ENCODE data around the gene TPM4.
"Not testable (repeated sequence)": the region's sequence is repeated elsewhere in the genome, so short reads cannot be mapped to it uniquely, and the experiment has no call there.

Gene TPM4

DNA sequence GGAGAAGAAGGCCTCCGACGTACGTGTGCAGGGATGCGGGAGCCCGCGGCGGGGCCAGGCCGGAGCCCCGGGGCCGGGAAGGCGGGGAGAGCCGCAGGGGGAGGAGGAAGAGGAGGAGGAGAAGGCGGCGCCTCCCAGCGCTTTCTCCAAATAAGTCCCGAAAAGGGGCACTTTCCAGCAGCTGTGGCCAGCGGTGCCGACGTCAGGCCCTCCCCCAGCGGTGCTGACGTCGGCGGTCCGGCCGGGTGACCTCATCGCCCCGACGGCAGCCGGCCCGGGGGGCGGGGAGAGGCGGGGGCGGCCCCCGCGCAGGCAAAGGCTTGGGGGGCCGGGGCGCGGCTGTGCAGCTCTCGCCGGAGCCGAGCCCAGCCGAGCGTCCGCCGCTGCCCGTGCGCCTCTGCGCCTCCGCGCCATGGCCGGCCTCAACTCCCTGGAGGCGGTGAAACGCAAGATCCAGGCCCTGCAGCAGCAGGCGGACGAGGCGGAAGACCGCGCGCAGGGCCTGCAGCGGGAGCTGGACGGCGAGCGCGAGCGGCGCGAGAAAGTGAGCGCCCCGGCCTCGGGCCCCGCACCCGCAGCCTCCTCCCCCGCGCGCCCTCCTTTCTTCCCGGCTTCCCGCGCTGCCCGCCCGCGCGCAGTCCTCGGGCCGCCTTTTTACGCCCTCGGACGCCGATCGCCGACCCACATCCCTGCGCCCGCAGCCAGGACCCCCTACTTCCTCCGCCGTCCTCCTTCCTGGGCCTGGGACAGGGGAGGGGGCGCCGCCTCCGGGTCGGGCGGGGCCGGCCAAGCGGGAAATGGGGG, at the start of gene TPM4:
Gene TPM4 (plus strand): TSS at position 342 of the 804 bp plus-strand sequence. CDS start 71 bp downstream, at position 413.
- peak; percentile 65 for DNase-seq (ENCODE audit: low read depth)

DNA sequence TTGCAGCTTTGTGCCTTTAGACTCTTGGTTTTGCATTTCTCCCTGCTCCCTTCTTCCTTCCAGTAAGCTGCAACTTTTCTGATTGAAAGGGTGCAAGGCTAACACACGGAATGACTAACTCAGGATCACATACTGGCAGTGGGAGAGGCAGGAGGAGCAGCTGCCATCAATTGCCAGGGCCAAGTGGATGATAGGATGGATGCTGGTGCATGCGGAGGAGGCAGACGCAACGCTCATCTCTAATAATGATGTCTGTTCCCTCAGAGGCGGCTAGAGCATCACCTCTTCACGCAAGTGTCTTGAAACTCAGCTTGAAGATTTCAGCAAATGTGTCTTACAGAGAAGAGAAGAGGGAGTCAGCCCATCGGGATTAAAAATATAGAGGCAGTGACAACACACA, 49.5 kb upstream of the TPM4 start:
- DNase-seq (ENCODE audit: low read depth): no peak

DNA sequence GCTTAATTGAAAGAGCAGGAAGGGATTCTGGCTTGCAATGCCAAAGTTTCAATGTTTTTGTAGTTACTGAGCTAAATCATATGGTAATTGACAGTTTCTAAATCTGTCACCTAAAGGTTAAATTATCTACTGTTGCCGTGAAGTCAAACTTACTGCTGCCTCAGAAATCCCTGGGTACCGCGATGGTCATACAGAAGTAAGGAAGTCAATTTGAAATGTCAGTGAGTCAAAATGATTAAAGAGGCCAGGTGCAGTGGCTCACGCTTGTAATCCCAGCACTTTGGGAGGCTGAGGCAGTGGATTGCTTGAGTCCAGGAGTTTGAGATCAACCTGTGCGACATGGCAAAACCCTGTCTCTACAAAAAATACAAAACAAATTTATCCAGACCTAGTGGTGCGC, 48.8 kb upstream of the TPM4 start:
- no peak for DNase-seq (ENCODE audit: low read depth)

DNA sequence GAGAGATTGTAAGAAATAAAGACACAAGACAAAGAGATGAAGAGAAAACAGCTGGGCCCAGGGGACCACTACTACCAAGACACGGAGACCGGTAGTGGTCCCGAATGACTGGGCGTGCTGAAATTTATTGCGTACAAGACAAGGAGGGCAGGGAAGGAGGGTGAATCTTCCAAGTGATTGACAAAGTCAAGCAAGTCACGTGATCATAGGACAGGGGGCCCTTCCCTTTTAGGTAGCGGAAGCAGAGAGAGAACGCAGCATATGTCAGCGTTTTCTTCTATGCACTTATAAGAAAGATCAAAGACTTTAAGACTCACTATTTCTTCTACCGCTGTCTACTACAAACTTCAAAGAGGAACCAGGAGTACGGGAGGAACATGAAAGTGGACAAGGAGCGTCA, 46.1 kb upstream of the TPM4 start:
- not testable (repeated sequence) for DNase-seq (ENCODE audit: low read depth)

DNA sequence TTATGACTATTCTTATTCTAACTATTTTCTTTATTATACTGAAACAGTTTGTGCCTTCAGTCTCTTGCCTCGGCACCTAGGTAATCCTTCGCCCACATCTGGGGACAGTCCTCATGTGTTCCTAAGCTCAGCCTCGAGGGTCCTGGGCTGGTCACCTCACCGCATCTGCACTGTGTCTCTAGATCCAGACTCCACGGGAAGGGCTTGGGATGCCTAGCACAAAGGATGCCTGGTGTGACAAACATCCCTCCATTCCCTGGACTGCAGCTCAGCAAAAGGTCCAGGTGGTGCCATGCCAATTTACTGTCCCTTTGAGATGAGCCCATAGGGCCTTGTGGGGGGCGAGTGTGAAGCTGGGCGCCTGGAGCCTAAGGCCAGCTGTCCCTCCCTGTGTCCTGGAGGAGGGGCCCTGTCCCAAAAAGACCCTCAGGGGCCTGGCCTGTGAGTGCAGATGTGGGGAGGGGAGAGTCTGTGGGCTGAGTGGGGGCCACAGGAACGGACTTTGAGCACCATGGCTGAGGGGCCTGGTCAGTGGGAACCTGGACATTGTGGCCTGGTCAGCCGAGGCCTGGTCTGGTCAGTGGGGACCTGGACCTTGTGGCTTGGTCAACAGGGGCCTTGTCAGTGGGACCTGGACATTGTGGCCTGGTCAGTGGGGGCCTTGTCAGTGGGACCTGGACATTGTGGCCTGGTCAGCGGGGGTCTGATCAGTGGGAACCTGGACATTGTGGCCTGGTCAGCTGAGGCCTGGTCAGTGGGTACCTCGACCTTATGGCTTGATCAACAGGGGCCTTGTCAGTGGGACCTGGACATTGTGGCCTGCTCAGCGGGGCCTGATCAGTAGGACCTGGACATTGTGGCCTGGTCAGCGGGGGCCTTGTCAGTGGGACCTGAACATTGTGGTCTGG, 45.1 kb upstream of the TPM4 start:
- DNase-seq (ENCODE audit: low read depth): no peak

DNA sequence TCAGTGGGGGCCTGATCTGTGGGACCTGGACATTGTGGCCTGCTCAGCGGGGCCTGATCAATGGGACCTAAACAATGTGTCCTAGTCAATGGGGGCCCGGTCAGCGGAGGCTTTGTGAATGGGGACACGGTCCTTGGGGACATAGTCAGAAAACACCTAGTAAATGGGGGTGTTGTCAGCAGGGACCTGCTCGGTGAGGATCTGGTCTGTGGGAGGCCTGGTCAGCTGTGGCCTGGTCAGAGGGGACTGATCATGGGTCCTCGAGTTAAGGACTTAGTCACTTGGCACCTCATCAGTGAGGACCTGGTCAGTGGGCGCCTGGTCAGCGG, 44.5 kb upstream of the TPM4 start:
- DNase-seq (ENCODE audit: low read depth): no peak

DNA sequence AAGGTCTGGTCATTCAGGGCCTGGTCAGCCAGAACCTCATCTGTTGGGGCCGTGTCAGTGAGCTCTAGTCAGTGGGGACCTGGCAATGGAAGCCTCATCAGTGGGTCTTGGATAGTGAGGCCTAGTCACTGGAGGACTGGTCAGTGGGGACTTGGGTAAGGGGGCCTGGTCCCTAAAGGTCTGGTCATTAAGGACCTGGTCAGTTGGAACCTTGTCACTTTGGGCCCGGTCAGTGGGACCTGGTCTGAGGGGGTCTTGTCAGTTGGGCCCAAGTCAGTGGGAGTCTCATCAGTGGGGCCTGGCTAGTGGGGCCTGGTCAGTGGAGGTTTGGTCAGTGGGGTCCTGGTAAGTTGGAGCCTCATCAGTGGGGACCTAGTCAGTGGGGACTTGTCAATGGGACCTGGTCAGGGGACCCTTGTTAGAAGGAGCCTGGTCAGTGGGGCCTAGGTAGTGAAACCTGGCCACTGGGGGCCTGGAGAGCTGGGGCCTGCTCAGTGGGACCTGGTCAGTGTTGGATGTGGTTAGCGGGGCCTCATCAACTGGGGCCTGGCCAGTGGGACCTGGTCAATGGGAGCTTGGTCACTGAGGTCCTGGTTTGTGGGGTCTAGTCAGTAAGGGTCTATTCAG, 43.7 kb upstream of the TPM4 start:
- DNase-seq (ENCODE audit: low read depth): no peak

DNA sequence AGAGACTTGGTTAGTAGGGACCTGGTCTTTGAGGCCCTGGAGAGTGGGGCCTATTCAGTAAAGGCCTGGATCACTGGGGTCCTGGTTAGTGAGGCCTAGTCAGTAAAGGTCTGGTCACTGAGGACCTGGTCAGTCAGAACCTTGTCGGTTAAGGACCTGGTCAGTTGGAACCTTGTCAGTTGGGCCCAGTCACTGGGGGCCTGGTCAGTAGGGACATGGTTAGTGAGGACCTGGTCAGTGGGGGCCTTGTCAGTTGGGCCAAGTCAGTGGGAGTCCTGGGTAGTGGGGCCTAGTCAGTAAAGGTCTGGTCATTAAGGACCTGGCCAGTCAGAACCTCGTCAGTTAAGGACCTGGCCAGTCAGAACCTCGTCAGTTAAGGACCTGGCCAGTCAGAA, 43.2 kb upstream of the TPM4 start:
- DNase-seq (ENCODE audit: low read depth): no peak

DNA sequence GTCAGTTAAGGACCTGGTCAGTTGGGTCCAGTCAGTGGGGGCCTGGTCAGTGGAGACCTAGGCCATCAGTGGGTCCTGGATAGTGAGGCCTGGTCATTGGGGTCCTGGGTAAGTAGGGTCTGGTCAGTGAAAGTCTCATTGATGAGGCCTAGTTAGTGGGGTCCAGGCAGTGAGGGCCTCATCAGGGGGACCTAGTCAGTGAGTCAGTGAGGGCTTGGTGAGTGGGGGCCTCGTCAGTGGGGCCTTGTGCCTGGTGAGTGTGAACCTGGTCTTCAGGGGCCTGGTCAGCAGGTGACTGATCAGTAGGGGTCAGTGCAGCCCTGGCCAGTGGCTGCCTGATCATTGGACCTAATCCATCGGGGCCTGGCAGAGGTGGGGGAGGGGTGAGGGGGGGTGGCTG, 42.6 kb upstream of the TPM4 start:
- no peak for DNase-seq (ENCODE audit: low read depth)

DNA sequence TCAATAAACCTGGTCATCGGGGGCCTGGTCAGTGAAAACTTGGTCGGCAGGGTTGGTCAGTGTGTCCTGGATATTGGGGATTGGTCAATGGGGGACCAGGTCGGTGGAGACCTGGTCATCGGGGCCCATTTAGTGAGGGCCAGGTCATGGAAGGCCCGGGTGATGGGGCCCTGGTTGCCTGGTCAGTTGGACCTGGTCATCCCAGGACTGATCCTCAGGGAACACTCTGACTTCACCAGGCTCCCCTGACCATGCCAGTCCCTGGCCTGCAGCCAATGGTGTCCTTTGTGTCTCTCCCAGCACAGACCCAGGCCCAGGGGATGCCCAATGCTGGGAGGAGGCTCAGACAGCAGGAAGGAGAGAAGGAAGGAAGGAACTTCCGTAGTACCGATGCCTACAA, 42.1 kb upstream of the TPM4 start:
- DNase-seq (ENCODE audit: low read depth): no peak

DNA sequence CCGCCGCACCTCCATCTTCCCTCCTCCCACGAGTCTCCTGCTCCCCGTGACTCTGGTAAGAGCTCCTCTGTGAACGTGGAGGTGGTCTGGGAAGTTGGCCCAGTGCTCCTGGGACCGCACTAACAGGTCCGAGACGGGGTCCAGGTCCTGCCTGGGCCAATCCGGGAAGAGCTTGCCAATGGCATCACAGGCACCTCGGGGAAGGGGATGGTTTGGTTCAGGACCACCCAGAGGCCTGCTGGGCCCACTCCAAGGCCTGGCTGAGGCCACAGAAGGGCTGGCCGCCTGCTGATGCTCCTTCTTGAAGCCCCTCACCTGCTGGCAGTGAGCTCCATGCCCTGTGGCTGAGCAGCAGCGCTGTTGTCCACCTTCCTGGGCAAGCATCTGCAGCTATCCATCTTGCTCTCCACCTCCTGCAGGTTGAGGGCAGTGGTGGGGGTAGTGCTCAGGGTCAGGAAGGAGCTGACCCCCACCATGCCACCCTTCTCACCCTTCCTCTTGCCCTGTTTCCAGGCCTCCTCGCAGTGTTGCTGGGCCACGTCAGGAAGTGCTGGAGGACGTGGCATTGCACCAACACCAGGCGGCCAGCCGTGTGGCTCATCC, 41.2 kb upstream of the TPM4 start:
- DNase-seq (ENCODE audit: low read depth): no peak

DNA sequence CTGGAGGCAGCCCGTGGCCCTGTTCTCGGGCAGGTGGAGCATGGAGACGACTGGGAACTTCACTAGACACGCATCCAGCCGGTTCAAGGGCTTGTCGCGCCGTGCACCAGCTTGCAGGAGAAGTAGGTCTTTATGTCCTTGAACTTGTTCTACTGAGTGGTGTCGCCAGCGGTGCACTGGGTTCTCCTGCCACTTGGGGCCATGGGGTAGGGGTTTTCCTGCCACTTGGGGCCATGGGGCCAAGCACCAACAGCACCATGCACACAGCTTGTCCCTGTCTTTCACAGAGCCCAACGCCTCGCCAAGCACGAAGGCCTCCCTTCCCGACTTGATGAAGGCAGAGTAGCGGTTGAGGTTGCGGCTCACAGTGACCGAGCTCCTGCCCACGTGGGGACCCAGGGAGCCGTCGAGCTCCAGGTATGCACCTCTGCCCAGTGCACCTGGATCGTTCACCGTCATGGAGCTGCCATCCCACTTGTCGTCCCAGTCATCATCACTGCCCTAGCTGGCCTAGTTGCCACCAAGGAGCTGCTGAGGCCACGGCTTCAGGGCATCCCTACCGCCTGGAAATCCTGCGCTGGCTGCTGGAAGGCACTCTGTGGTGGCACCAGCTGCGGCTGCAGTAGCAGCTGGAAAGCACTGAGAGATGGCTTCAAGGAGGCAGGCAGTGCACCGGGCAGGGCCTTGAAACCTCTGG, 40.5 kb upstream of the TPM4 start:
- DNase-seq (ENCODE audit: low read depth): no peak

DNA sequence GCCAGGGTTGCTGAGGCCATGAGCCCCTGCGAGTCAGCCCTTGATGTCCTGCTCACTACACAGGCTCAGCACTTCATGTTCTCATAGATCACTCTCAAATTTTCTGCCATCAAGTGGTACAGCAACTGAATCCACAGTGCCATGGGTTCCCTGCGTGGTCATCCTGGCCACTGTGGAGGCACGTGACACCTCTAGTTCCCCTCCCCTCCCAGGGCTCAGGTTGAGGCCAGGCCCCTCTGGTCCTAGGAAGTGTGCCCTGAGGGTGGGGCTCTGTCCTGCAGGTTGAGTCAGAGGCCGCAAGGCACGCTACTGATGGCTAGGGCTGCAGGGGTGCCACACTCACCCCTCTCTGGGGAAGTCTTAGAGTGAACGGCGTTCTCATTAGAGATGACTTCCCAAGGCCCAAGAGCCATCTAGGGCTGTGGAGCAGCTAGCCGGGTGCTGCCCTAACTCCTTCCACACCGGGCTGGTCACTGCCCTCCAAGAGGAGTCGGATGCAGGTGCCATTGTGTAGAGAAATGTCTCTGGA, 39.8 kb upstream of the TPM4 start:
- DNase-seq (ENCODE audit: low read depth): no peak

DNA sequence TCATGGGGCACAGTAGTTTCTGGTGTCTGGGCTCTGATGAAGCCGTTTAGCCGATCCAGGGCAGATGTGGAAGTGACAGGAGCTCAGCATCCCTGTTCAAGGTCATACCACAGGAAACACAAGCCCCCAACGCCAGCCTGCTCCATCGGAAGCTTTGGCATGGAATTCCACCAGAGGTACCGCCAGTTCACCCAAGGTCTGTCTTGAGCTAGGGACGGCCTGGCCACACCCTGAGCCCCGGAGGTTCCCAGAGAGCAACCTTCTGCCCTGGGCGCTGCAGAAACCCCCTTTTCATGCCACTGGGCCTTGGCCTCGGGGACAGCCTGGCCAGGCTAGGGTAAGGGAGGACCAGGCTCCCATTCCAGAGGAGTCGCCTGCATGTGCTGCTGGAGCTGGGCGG, 39.4 kb upstream of the TPM4 start:
- no peak for DNase-seq (ENCODE audit: low read depth)

DNA sequence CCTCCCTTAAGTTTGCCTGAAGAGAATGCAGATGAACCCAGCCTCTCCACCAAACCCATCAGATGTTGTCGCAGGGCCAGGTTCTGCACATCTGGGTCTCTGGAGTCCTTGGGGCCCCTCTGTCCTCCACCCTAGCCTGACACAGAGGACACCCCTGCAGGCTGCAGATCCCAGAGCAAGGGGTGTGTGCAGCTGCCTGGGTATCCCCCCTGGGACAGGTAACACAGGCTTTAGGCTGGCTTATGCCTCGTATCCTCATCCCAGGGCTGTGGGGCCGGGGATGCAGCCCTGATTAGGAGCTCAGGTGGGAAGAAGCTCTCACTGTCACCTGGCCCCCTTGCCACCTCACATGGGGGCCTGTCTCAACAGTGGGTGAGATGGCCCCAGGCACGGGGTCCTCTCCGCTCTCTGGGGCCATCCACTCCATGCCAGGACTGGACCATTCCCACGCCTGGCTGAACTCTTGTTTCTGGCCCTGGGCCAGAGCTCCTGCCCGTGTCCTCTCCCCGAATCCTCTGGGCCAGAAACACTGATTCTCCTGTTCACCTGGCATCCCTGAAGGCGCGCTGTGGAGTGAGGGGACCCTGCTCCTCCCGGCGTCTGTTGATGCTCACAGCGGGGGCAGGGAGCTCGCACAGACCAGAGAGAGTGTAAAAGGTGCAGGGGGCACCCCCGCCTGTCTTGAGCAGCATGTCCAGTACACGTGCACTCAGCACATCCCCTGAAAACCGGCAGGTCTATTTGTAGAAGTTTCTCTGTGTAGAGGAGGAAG, 38.7 kb upstream of the TPM4 start:
- no peak for DNase-seq (ENCODE audit: low read depth)

DNA sequence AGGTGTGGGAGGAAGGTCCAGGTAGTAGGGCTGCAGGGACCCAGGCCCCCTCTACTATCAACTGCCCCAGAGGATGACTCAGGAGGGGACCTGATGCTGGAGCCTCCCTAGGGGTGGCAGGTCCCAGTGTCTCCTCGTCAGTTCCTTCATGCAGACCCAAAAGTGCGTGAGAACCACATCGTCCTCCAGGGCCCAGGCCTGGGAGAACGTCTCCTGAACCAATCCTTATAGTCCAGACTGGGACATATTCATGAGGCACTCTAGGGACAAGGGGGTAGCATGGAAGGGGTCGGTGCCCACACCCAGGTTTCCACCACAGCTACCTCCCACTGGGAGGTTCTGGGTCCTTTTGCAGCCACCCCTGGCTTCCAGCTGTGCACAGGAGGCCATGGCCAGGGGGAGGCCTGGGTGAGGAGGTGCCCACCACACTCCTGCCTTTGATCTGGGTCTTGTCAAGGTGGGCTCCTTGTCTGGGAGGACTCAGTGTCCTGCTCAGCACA, 38.0 kb upstream of the TPM4 start:
- DNase-seq (ENCODE audit: low read depth): no peak

DNA sequence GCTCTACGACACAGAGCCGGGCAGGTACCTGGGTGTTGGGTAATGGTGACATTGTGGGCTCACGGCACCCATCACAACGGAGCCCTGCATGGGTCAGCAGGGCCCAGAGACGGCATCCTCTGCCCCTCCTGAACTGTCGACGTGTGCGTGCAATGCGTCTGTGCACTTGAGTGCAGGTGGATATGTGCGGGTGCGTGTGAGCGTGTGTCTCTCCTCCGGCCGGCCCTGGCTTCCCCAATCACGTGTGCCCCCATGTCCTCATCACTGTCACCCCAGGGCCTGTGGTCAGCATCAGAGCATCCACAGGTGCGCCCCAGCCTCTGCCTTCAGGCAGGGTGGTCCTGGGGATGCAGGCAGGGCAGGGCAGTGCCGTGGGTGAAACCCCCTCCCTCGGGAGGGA, 37.2 kb upstream of the TPM4 start:
- DNase-seq (ENCODE audit: low read depth): no peak

DNA sequence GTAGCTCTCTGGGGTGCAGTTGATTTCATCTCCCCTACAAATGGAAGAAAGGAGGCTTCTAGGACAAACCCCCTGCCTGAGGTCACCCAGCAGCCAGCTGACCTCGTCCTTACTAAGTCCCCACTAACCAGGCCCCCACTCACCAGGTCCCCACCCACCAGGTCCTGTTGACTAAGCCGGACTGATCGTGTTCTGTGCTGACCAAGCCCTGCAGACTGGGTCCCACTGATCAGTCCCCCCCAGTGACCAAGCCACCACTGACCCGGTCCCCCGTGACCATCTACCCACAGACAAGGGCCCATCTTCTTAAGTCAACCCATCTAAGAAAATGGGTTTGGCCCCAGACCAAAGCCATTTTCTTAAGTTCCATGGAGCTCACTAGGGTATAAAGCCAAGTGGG, 36.8 kb upstream of the TPM4 start:
- DNase-seq (ENCODE audit: low read depth): no peak

DNA sequence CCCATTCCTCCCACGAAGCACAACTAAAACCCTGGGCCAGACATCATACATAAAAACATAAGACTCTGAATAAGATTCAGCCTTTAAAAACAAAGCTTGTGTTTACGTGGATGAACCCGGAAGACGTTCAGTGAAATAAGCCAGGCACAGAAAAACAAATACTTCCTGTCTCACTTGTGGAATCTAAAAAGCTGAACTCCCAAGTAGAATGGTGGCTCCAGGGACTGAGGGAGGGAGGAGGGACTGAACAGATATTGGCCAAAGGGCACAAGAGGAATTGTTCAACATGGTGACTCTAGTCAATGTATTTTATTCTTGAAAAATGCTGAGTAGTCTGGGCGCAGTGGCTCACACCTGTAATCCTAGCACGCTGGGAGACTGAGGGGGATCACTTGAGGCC, 35.7 kb upstream of the TPM4 start:
- DNase-seq (ENCODE audit: low read depth): no peak

DNA sequence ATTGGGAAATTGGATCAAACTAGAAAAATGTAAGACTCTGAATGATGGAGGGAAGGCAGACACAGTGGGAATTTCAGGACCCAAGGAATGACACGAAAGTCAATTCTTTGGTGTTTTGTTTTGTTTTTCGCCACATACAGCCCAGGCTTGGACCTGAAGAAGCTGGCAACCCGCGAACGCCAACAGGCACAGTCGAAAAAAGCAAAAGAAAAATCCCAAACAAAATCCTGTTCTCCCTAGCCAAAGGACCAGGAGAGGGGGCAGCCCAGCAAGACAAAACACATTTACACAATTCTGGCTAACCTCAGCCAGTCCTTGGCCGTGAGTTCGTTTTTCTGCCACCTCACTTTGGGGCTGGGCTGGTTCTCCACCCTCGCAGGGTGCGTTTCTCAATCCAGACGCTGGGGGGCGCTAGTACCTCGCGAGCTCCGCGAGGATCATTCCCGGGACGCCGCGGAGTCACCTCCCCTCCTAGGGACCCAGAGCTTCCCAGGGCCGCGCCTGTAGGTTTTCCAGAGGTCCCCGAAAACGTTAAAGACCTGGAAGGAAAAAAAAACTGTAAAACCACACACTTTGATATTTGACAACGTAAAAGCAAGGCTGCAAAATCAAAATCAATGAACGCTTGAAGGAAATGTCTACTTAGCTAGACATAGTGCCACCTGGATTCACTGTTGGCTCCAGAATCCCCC, 34.9 kb upstream of the TPM4 start:
- DNase-seq (ENCODE audit: low read depth): peak; percentile 60
